Posterior vena cava (tissue), 2 donors: ENCODE data around the gene AOPEP. TPM values are rescaled to one million over a fixed set of nuclear protein-coding genes. Genes with fewer than 3 reads are reported as not detected.

Experiments
- DNase-seq: peaks from one replicate; pipeline ENCODE4 v3.0.0-alpha.2; 2020; ENCODE audit warnings: low spot score
- intact Hi-C, 2 donors: fragments of 100-400 bp; cut with DNase I; formaldehyde crosslinking; loops; one replicate each; pipeline versions ENCODE4 v1.14.1 to v1.14.2; 2022 to 2023
- total RNA-seq, 2 donors: library from RNA; stranded (reverse); fragmentation: NEBNext Ultra II Directional; extraction: Animal tissue kit (Norgen Biotek cat#: 25700); gene quantifications; one replicate each; pipeline ENCODE4 v1.2.1, GENCODE V29; 2021
- donor health status: DM: yes; HTN: yes; CAD: no.
- donor health status: DM: yes; HTN: yes; CAD: no.

The AOPEP gene
- total RNA-seq, 2 donors from 2014 or later, result 124 to 138 TPM

- intact Hi-C loops, result loop anchor here in 1 of 2 donors (5.0 kb wide), 1 partner anchor 37 kb away; no protein-coding TSS in a partner anchor
- no peak for DNase-seq
Measured at GRCh38 chr9:94853887-94854286, 127.4 kb downstream of the AOPEP start.

- intact Hi-C loops, result no loop called here
- DNase-seq, result no peak
Measured at GRCh38 chr9:94855903-94856302, 129.4 kb downstream of the AOPEP start.

GRCh38 chr9:94857791-94858190, 131.3 kb downstream of the AOPEP start:
- intact Hi-C loops, result no loop called here
- DNase-seq, result no peak

- intact Hi-C loops, result no loop called here
- DNase-seq, result no peak
Measured at GRCh38 chr9:94859226-94859625, 132.7 kb downstream of the AOPEP start.

GRCh38 chr9:94859891-94860290, 133.4 kb downstream of the AOPEP start:
- intact Hi-C loops, result no loop called here
- DNase-seq, result no peak

GRCh38 chr9:94860678-94861588, 134.4 kb downstream of the AOPEP start:
- intact Hi-C loops, result no loop called here
- no peak for DNase-seq

GRCh38 chr9:94861589-94862272, 135.2 kb downstream of the AOPEP start:
- no peak for DNase-seq
- intact Hi-C loops, result no loop called here

GRCh38 chr9:94864196-94864595, 137.7 kb downstream of the AOPEP start:
- intact Hi-C loops, result no loop called here
- DNase-seq, result no peak

- no peak for DNase-seq
- intact Hi-C loops, result no loop called here
Measured at GRCh38 chr9:94864862-94865509, 138.5 kb downstream of the AOPEP start.

- DNase-seq, result peak; percentile 86
- intact Hi-C loops, result no loop called here
Measured at GRCh38 chr9:94865582-94866452, 139.3 kb downstream of the AOPEP start.

- DNase-seq, result no peak
- intact Hi-C loops, result no loop called here
Measured at GRCh38 chr9:94866770-94867169, 140.3 kb downstream of the AOPEP start.

- no peak for DNase-seq
- intact Hi-C loops, result no loop called here
Measured at GRCh38 chr9:94867281-94867841, 140.9 kb downstream of the AOPEP start.

- DNase-seq, result no peak
- intact Hi-C loops, result no loop called here
Measured at GRCh38 chr9:94867842-94868312, 141.4 kb downstream of the AOPEP start.

GRCh38 chr9:94868464-94868863, 142.0 kb downstream of the AOPEP start:
- intact Hi-C loops, result no loop called here
- DNase-seq, result no peak

- intact Hi-C loops, result no loop called here
- DNase-seq, result no peak
Measured at GRCh38 chr9:94869415-94869843, 142.9 kb downstream of the AOPEP start.

- intact Hi-C loops, result no loop called here
- DNase-seq, result no peak
Measured at GRCh38 chr9:94870465-94870792, 143.9 kb downstream of the AOPEP start.

- no peak for DNase-seq
- intact Hi-C loops, result no loop called here
Measured at GRCh38 chr9:94870793-94871558, 144.5 kb downstream of the AOPEP start.
